Nephron (organoid): ENCODE measurements around the gene PTHLH.

Experiments used
- H3K27ac Mint-ChIP-seq, 3 experiments: 2 replicates each; pipeline ENCODE4 v1.8.0; 2020; ENCODE audit warnings: mixed read lengths in 3 of 3, mild to moderate bottlenecking in 2 of 3, moderate library complexity in 1 of 3
- H3K27me3 Mint-ChIP-seq: 2 replicates; pipeline ENCODE4 v1.8.0; 2021; ENCODE audit warnings: low read depth, mild to moderate bottlenecking, moderate library complexity, mixed read lengths
- H3K36me3 Mint-ChIP-seq: 2 replicates; pipeline ENCODE4 v1.8.0; 2020; ENCODE audit warnings: low read depth, mixed read lengths
- H3K4me1 Mint-ChIP-seq: 2 replicates; pipeline ENCODE4 v1.8.0; 2020; ENCODE audit warnings: mixed read lengths
- H3K4me3 Mint-ChIP-seq, 3 experiments: 2 replicates each; pipeline ENCODE4 v1.8.0; 2020; ENCODE audit warnings: mild to moderate bottlenecking in 3 of 3, mixed read lengths in 3 of 3, moderate library complexity in 2 of 3
- H3K9me3 Mint-ChIP-seq: 2 replicates; pipeline ENCODE4 v1.8.0; 2020; ENCODE audit warnings: mixed read lengths
- TF ChIP-seq, protein P1 (sequence below), 3 experiments: fragments of 200-600 bp; sonication (generic); IDR thresholded peaks; one replicate each; pipeline ENCODE4 v1.5.0; 2021; ENCODE audit warnings: antibody characterized with exemption in 3 of 3; ENCODE audit not compliant: unreplicated experiment in 3 of 3

Gene PTHLH

DNA sequence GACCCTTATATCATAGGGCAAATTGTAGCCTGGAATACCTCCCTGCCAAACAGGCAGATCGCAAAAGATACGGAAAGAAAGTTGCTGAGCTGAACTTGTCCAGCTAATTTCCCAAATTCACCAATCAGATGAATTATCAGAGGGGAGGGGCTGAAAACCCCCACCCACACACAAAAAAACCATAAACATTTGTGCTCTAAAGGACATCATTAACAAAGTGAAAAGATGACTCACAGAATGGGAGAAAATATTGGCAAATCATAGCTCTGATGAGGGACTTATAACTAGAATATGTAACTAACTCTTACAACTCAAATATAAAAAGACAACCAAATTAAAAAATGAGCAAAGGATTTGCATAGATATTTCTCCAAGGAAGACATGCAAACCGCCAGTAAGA lies 36.3 kb downstream of the PTHLH start:
- peaks cover 4% of the 10 kb centered on the region for H3K27me3 Mint-ChIP-seq
- H3K9me3 Mint-ChIP-seq: no peaks in the 10 kb centered on the region
- no peaks in the 10 kb centered on the region for H3K36me3 Mint-ChIP-seq
- TF ChIP-seq, protein P1, sequence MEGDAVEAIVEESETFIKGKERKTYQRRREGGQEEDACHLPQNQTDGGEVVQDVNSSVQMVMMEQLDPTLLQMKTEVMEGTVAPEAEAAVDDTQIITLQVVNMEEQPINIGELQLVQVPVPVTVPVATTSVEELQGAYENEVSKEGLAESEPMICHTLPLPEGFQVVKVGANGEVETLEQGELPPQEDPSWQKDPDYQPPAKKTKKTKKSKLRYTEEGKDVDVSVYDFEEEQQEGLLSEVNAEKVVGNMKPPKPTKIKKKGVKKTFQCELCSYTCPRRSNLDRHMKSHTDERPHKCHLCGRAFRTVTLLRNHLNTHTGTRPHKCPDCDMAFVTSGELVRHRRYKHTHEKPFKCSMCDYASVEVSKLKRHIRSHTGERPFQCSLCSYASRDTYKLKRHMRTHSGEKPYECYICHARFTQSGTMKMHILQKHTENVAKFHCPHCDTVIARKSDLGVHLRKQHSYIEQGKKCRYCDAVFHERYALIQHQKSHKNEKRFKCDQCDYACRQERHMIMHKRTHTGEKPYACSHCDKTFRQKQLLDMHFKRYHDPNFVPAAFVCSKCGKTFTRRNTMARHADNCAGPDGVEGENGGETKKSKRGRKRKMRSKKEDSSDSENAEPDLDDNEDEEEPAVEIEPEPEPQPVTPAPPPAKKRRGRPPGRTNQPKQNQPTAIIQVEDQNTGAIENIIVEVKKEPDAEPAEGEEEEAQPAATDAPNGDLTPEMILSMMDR (IDR thresholded peaks at IDR 0.05; ENCODE audit: unreplicated experiment in 3 of 3): no peak
- H3K27ac Mint-ChIP-seq: no peak overlapping the region
- no peak overlapping the region for H3K4me3 Mint-ChIP-seq
- no peaks in the 10 kb centered on the region for H3K4me1 Mint-ChIP-seq

DNA sequence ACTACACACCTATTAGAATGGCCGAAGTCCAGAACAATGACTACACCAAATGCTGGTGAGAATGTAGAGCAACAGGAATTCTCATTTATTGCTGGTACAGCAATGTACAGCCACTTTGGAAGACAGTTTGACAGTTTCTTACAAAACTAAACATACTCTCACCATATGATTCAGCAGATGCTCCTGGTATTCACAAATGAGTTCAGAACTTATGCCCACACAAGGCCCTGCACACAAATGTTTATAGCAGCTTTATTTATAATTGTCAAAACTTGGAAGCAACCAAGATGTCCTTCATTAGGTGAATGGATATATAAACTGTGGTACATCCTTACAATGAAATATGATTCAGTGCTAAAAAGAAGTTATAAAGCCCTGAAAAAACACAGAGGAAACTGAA lies 38.3 kb downstream of the PTHLH start:
- Mint-ChIP-seq H3K4me1 (no peaks in the 10 kb centered on the region), H3K27ac (no peak overlapping the region)
- TF ChIP-seq, protein P1 (IDR thresholded peaks at IDR 0.05; ENCODE audit: unreplicated experiment in 3 of 3): no peak

DNA sequence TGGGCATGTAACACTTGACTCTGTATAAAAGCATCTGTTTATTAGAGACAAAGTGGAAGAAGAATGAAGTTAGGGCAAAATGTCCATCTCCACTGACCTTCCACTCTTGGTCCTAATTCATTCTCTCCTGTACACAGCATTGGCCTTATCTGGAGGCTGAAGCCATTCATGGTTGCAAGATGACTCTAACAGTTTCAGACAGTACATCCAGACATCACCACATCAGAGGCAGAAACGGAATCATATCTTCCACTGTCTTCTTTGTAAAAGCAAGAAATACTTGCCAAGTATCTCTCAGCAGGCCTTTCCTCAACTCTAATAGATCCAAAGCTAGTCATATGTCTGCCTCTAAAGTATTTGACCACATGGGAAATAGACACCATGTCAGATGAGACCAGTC lies 41.1 kb downstream of the PTHLH start:
- no peaks in the 10 kb centered on the region for H3K4me1 Mint-ChIP-seq
- H3K4me3 Mint-ChIP-seq: no peak overlapping the region
- H3K27ac Mint-ChIP-seq: no peak overlapping the region
- TF ChIP-seq, protein P1 (IDR thresholded peaks at IDR 0.05; ENCODE audit: unreplicated experiment in 3 of 3): no peak
- H3K9me3 Mint-ChIP-seq: no peaks in the 10 kb centered on the region
- no peaks in the 10 kb centered on the region for H3K36me3 Mint-ChIP-seq
- H3K27me3 Mint-ChIP-seq: peaks cover 4% of the 10 kb centered on the region

More for the DNA sequence above, 38.3 kb downstream of the PTHLH start:
- no peaks in the 10 kb centered on the region for H3K36me3 Mint-ChIP-seq
- no peaks in the 10 kb centered on the region for H3K9me3 Mint-ChIP-seq
- H3K4me3 Mint-ChIP-seq: no peak overlapping the region
- peaks cover 4% of the 10 kb centered on the region for H3K27me3 Mint-ChIP-seq

DNA sequence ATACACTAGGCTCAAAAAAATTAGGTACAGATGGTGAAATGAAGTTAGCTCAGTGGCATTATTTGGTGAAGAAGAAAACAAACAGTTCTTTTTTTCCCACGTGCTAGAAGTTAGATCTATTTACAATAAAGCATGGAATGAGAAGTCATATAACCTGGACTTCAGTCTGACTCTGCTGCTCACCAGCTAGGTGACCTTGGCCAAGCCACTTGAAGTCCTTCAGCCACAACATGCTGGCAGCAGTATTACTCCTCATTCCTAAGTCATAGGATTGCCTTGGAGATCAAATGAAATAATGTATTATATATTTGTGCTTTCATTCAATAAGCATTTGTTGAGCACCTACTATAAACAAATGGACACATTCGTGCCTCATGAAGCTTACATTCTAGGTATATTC lies 45.2 kb downstream of the PTHLH start:
- Mint-ChIP-seq H3K9me3 (no peaks in the 10 kb centered on the region), H3K27me3 (no peaks in the 10 kb centered on the region), H3K27ac (no peak overlapping the region), H3K4me1 (no peaks in the 10 kb centered on the region), H3K36me3 (no peaks in the 10 kb centered on the region), H3K4me3 (no peak overlapping the region)
- TF ChIP-seq, protein P1 (IDR thresholded peaks at IDR 0.05; ENCODE audit: unreplicated experiment in 3 of 3): no peak

DNA sequence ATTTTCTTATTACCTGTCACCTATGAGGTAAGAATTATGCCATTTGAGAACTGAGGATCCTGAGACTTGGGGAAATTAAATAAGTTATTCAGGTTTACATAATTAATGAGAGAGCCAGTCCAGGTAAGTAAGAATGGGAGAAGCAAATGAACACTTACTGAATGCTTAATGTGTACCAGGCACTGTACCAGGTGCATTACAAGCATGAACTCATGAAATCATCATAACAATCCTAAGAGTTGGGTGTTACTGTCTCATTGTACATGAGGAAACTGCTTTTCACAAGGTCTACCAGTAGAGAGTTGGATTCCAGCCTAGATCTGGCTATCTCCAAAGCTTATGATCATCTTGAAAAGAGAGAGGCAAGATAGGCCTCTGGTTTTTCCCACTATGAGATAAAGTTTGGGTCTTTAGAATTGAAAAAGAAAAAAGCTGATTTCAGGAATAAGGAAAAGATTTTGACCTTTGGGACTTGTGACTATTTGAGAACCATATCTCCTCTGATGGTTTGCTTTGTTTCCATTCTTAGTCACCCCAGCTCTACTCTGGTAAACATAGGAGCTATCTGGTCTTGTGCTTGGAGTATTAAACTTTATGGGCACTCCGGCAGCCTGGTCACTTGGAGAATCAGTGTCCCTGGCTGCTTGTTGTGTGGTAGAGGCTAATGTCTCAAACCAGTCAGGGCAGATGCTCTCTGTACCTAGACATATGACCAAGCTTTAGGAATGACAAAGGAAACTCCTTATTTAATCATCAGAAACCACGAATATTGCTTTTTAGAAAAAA lies 48.0 kb downstream of the PTHLH start:
- Mint-ChIP-seq H3K36me3 (no peaks in the 10 kb centered on the region), H3K4me1 (peaks cover 8% of the 10 kb centered on the region), H3K9me3 (no peaks in the 10 kb centered on the region), H3K27me3 (no peaks in the 10 kb centered on the region), H3K4me3 (no peak overlapping the region), H3K27ac (no peak overlapping the region)
- TF ChIP-seq, protein P1 (IDR thresholded peaks at IDR 0.05; ENCODE audit: unreplicated experiment in 3 of 3): no peak

DNA sequence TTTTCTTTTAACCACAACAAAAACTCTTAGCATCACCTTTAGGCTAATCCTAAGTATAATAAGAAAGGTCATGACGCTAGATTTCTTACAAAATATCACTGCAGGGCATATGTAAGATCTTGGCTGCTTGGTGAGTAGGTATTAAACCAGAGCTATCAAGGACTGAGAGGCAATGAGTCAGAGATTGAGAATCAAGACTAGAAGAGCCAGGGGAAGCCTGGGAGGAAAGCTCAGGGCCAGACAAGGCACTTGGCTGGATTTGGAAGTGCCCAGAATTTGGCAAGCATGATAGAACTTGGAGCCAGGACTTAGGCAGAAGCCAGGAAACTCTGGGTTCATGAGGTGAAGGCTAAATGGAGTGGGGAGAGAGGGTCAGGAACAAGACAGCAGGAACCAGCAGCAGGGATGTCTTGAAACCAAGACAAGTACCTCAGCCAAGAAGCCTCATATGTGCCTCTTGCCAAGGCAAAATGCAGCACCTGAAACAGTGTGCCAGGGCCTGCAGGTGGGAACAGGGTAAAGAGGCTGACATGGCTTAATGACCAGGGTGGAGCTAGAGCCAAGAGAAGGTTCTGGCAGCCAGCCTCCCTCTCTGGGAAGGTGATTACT lies 49.9 kb downstream of the PTHLH start:
- H3K4me1 Mint-ChIP-seq: peaks cover 9% of the 10 kb centered on the region
- H3K9me3 Mint-ChIP-seq: no peaks in the 10 kb centered on the region

More for the DNA sequence above, 49.9 kb downstream of the PTHLH start:
- Mint-ChIP-seq H3K36me3 (no peaks in the 10 kb centered on the region), H3K27ac (no peak overlapping the region), H3K4me3 (no peak overlapping the region), H3K27me3 (no peaks in the 10 kb centered on the region)
- TF ChIP-seq, protein P1 (IDR thresholded peaks at IDR 0.05; ENCODE audit: unreplicated experiment in 3 of 3): no peak
